K562 (cell line): ENCODE results near the gene C6orf141. TPM values are rescaled to one million over a fixed set of nuclear protein-coding genes. Genes with fewer than 3 reads are reported as not detected.

ENCODE experiments used
- ATAC-seq: fragments of 200-7000 bp; cut with Tn5 transposase; 3 replicates; pipeline ENCODE4 v1.9.1; 2020; ENCODE audit warnings: moderate library complexity
- BruUV-seq: library from RNA; stranded (reverse); fragments of 400-500 nt; replicated peaks from 2 replicates; lab custom pipeline; 2021; lab: Mats Ljungman, UMichigan
- CTCF ChIA-PET: fragments of 300-600 bp; formaldehyde crosslinking; extraction: SDS; loops from one replicate; lab custom pipeline; 2021; ENCODE audit warnings: low intra/inter-chr PET ratio; lab: Yijun Ruan, JAX
- POLR2A ChIA-PET: fragments of 300-600, 350-650 bp; sonication (Branson Sonifier 250); formaldehyde crosslinking; extraction: SDS; loops from one replicate; lab custom pipeline; 2021; ENCODE audit warnings: antibody characterized with exemption, inconsistent platforms; lab: Yijun Ruan, JAX
- DNase-seq, 4 experiments: peaks; one replicate each; pipeline versions ENCODE4 v3.0.0 to v3.0.0-alpha.2; 2011 to 2018; ENCODE audit warnings: low spot score in 3 of 4, mixed read lengths in 3 of 4; ENCODE audit errors: extremely low read depth in 1 of 4
- FAIRE-seq: peaks from 2 replicates; lab custom pipeline; 2011; peaks lifted over from hg19 to GRCh38; lab: Jason Lieb, UNC
- H2AFZ ChIP-seq: 2 replicates; pipeline ENCODE4 v1.6.0; 2011; ENCODE audit warnings: low read depth, low read length, control low read depth, inconsistent platforms
- H3K27ac ChIP-seq: fragments of 200-600 bp; 3 replicates; pipeline ENCODE4 v1.8.0; 2011; ENCODE audit warnings: low read depth, mild to moderate bottlenecking, control low read depth, inconsistent platforms, low read length, moderate library complexity, mixed read lengths; ENCODE audit errors: extremely low read depth
- H3K27me3 ChIP-seq, 2 experiments: fragments of 300-600 bp in 1 of 2; 2 replicates in 1 of 2; 3 replicates in 1 of 2; pipeline versions ENCODE4 v1.6.0 to v1.8.0; 2011; ENCODE audit warnings: inconsistent platforms in 2 of 2, low read length in 2 of 2, mild to moderate bottlenecking in 1 of 2, mixed read lengths in 1 of 2, moderate library complexity in 1 of 2; ENCODE audit not compliant: control insufficient read depth in 2 of 2, insufficient read depth in 2 of 2
- H3K36me3 ChIP-seq: fragments of 300-600 bp; 3 replicates; pipeline ENCODE4 v1.8.0; 2011; ENCODE audit warnings: mild to moderate bottlenecking, low read length, inconsistent platforms; ENCODE audit not compliant: control insufficient read depth, insufficient read depth
- H3K4me1 ChIP-seq, 2 experiments: fragments of 200-600 bp in 1 of 2; replicated peaks in 1 of 2; 2 replicates in 1 of 2; 3 replicates in 1 of 2; pipeline versions ENCODE4 v1.5.1 to v1.8.0; 2011; ENCODE audit warnings: inconsistent platforms in 2 of 2, low read length in 2 of 2, mild to moderate bottlenecking in 1 of 2, mixed read lengths in 1 of 2, moderate library complexity in 1 of 2; ENCODE audit not compliant: control insufficient read depth in 2 of 2, insufficient read depth in 2 of 2
- H3K4me2 ChIP-seq: 2 replicates; pipeline ENCODE4 v1.6.1; 2011; ENCODE audit warnings: low read length, control low read depth, inconsistent platforms, mixed read lengths; ENCODE audit not compliant: insufficient read depth
- H3K4me3 ChIP-seq: fragments of 200-600 bp; sonication (generic), shearing (Covaris generic); 2 replicates; pipeline ENCODE4 v1.5.1; 2016; ENCODE audit warnings: control low read depth, inconsistent platforms
- H3K79me2 ChIP-seq: fragments of 200-600 bp; 3 replicates; pipeline ENCODE4 v1.8.0; 2011; ENCODE audit warnings: low read length, inconsistent platforms; ENCODE audit not compliant: control insufficient read depth, insufficient read depth
- H3K9ac ChIP-seq, 2 experiments: 2 replicates each; pipeline versions ENCODE4 v1.6.0 to v1.6.1; 2011; ENCODE audit warnings: low read depth in 2 of 2, low read length in 2 of 2, control low read depth in 1 of 2, inconsistent platforms in 1 of 2, mild to moderate bottlenecking in 1 of 2, mixed read lengths in 1 of 2; ENCODE audit not compliant: insufficient read depth in 1 of 2
- H3K9me1 ChIP-seq: one replicate; pipeline ENCODE4 v1.6.0; 2011; ENCODE audit warnings: inconsistent platforms, mild to moderate bottlenecking, low read length, moderate library complexity; ENCODE audit not compliant: control insufficient read depth, insufficient read depth
- H3K9me3 ChIP-seq: replicated peaks from 2 replicates; pipeline ENCODE4 v1.5.1; 2011; ENCODE audit warnings: low read depth, low read length, inconsistent platforms; ENCODE audit not compliant: control insufficient read depth, insufficient read depth
- H4K20me1 ChIP-seq: replicated peaks from 2 replicates; pipeline ENCODE4 v1.6.1; 2011; ENCODE audit warnings: low read length, inconsistent platforms, mixed read lengths; ENCODE audit not compliant: control insufficient read depth, insufficient read depth
- CEBPZ ChIP-seq: fragments of 150-350 bp; IDR thresholded peaks from 2 replicates; pipeline ENCODE4 v1.6.1; 2014; ENCODE audit warnings: low read depth, mild to moderate bottlenecking, low read length, borderline replicate concordance
- DLX4 ChIP-seq: fragments of 250-450 bp; sonication (Bioruptor Pico); IDR thresholded peaks from 2 replicates; pipeline ENCODE4 v1.6.1; 2021; ENCODE audit warnings: mild to moderate bottlenecking
- FOXJ2 ChIP-seq: fragments of 200-800 bp; sonication (Bioruptor generic); IDR thresholded peaks from 2 replicates; pipeline ENCODE4 v1.6.1; 2016; ENCODE audit warnings: missing genetic modification characterization, missing compliant biosample characterization
- MGA ChIP-seq: fragments of 450-650 bp; IDR thresholded peaks from 2 replicates; pipeline ENCODE4 v1.6.1; 2016; ENCODE audit warnings: mild to moderate bottlenecking, moderate library complexity
- RBFOX2 ChIP-seq: fragments of 200-400 bp; formaldehyde crosslinking; IDR thresholded peaks from 2 replicates; pipeline ENCODE4 v1.6.1; 2017; ENCODE audit warnings: low read depth, mild to moderate bottlenecking, low read length, moderate library complexity
- ZBTB8A ChIP-seq: fragments of 450-650 bp; IDR thresholded peaks from 2 replicates; pipeline ENCODE4 v1.6.1; 2018; ENCODE audit warnings: mild to moderate bottlenecking, moderate library complexity; ENCODE audit not compliant: partially characterized antibody
- ZNF184 ChIP-seq: sonication (generic); formaldehyde crosslinking; IDR thresholded peaks from 2 replicates; pipeline ENCODE4 v1.5.0; 2020; ENCODE audit warnings: missing genetic modification reagents
- WGBS: fragments of 100-300 bp; shearing (Covaris generic); methylation state at CpG from one replicate; pipeline ENCODE4 v1.1.6; 2016; ENCODE audit warnings: low coverage, mixed read lengths; ENCODE audit not compliant: insufficient coverage; ENCODE audit errors: missing lambda C conversion rate; 5-methylcytosine and 5-hydroxymethylcytosine counted together
- in situ Hi-C: fragments of 300-500 bp; cut with MboI; formaldehyde crosslinking; loops from 4 replicates; pipeline ENCODE4 v1.15.0; 2018; ENCODE audit warnings: inconsistent platforms, mixed read lengths
- intact Hi-C: fragments of 100-400 bp; cut with micrococcal nuclease; formaldehyde crosslinking; loops from 2 replicates; pipeline ENCODE4 v1.14.2; 2022
- polyA plus RNA-seq, 8 experiments: library from polyadenylated mRNA; depleted of rRNA in 4 of 8; stranded (reverse) in 5 of 8; unstranded in 3 of 8; fragments of >200 nt; fragmentation: Nextera tagmentation in 2 of 8; fragmentation: Illumina TruSeq in 1 of 8; extraction: Ambion mirVana in 2 of 8; extraction: Trizol in 1 of 8; gene quantifications; 2 replicates each; pipeline versions ENCODE4 v1.2.1 to v1.2.3, GENCODE V29; 2011 to 2014; ENCODE audit warnings: inconsistent platforms in 1 of 8, missing spikeins in 1 of 8
- total RNA-seq, 7 experiments: library from RNA; depleted of rRNA in 6 of 7; stranded (reverse); fragments of >200 nt in 6 of 7; fragmentation: Illumina TruSeq in 2 of 7; extraction: Trizol in 2 of 7; gene quantifications; 2 replicates each; pipeline versions ENCODE4 v1.2.1 to v1.2.3, GENCODE V29; 2011 to 2021; ENCODE audit warnings: low replicate concordance in 1 of 7

The C6orf141 gene
- total and polyA plus RNA-seq, 9 of the 15 experiments (the other 6 are each of a cell fraction or from before 2014, with no cell fraction given) = not detected

- no peaks in the 10 kb centered on the region for H3K36me3 ChIP-seq
- H3K4me2 ChIP-seq = no peak overlapping the region
- ATAC-seq = no peak
- no peaks in the 10 kb centered on the region for H4K20me1 ChIP-seq
- H2AFZ ChIP-seq = no peak overlapping the region
- no peaks in the 10 kb centered on the region for H3K9me1 ChIP-seq
- H3K9me3 ChIP-seq = peaks cover 7% of the 10 kb centered on the region; the same call in 1 of the 2 replicates
- no peaks in the 10 kb centered on the region for H3K4me1 ChIP-seq
- H3K4me3 ChIP-seq = no peak overlapping the region
- BruUV-seq = no TSS peak
- intact Hi-C loops = no loop called here
- H3K27me3 ChIP-seq = no peaks in the 10 kb centered on the region
- ChIA-PET POLR2A (no interaction called here), CTCF (no interaction called here)
- H3K9ac ChIP-seq = no peak overlapping the region
- no peak for FAIRE-seq
- in situ Hi-C loops = no loop called here
- 3% methylated on average over 3 of the region's 3 CpGs for WGBS
- no peak for DNase-seq
- no peaks in the 10 kb centered on the region for H3K79me2 ChIP-seq
- no peak overlapping the region for H3K27ac ChIP-seq
- TF ChIP-seq RBFOX2 (no peak), ZBTB8A (no peak), MGA (no peak), DLX4 (CRISPR knock-in tag) (no peak), FOXJ2 (tag) (no peak), ZNF184 (CRISPR knock-in tag) (no peak), CEBPZ (no peak)
Measured at GRCh38 chr6:49509342-49509741, 41.1 kb upstream of the C6orf141 start.
